Endodermal cell (in vitro differentiated cells): ENCODE data around the gene CD72. TPM values are rescaled to one million over a fixed set of nuclear protein-coding genes. Genes with fewer than 3 reads are reported as not detected.

Experiments
- DNase-seq: peaks from one replicate; pipeline ENCODE4 v3.0.0-alpha.2; 2017
- H3K27ac ChIP-seq: 2 replicates; pipeline ENCODE4 v1.5.1; 2013; ENCODE audit warnings: mild to moderate bottlenecking, low read depth, low read length, moderate library complexity
- H3K27me3 ChIP-seq: 2 replicates; pipeline ENCODE4 v1.6.1; 2013; ENCODE audit warnings: mild to moderate bottlenecking, low read length, moderate library complexity; ENCODE audit not compliant: insufficient read depth, control insufficient read depth, poor library complexity, severe bottlenecking
- H3K36me3 ChIP-seq: 2 replicates; pipeline ENCODE4 v1.7.0; 2013; ENCODE audit warnings: mild to moderate bottlenecking, low read length, moderate library complexity; ENCODE audit not compliant: control insufficient read depth, insufficient read depth
- H3K4me1 ChIP-seq: one replicate; pipeline ENCODE4 v1.7.0; 2013; ENCODE audit warnings: low read length; ENCODE audit not compliant: control insufficient read depth, insufficient read depth
- H3K4me3 ChIP-seq: 2 replicates; pipeline ENCODE4 v1.5.1; 2013; ENCODE audit warnings: mild to moderate bottlenecking, low read length, moderate library complexity
- H3K9ac ChIP-seq: 2 replicates; pipeline ENCODE4 v1.6.1; 2013; ENCODE audit warnings: mild to moderate bottlenecking, low read length, moderate library complexity; ENCODE audit not compliant: poor library complexity, severe bottlenecking; ENCODE audit errors: extremely low read depth
- H3K9me3 ChIP-seq: 2 replicates; pipeline ENCODE4 v1.6.1; 2013; ENCODE audit warnings: mild to moderate bottlenecking, low read length, moderate library complexity; ENCODE audit not compliant: control insufficient read depth
- H3K27ac Mint-ChIP-seq: 2 replicates; pipeline ENCODE4 v1.8.0; 2020; ENCODE audit warnings: mixed read lengths
- H3K27me3 Mint-ChIP-seq: 2 replicates; pipeline ENCODE4 v1.8.0; 2021; ENCODE audit warnings: mild to moderate bottlenecking, mixed read lengths; ENCODE audit not compliant: insufficient read depth
- H3K36me3 Mint-ChIP-seq: 2 replicates; pipeline ENCODE4 v1.8.0; 2020; ENCODE audit warnings: low read depth, mixed read lengths
- H3K4me1 Mint-ChIP-seq: 2 replicates; pipeline ENCODE4 v1.8.0; 2020; ENCODE audit warnings: mixed read lengths
- H3K4me3 Mint-ChIP-seq: 2 replicates; pipeline ENCODE4 v1.8.0; 2020; ENCODE audit warnings: mild to moderate bottlenecking, moderate library complexity, mixed read lengths
- H3K9me3 Mint-ChIP-seq: 2 replicates; pipeline ENCODE4 v1.8.0; 2020; ENCODE audit warnings: mild to moderate bottlenecking, mixed read lengths
- CTCF ChIP-seq: fragments of 200-600 bp; sonication (generic); conservative IDR thresholded peaks from 2 replicates; pipeline ENCODE4 v1.5.0; 2021; ENCODE audit warnings: antibody characterized with exemption, mild to moderate bottlenecking
- WGBS, 2 experiments: methylation state at CpG; one replicate each; pipeline versions ENCODE4 v1.1.5 to v1.1.7; 2013; ENCODE audit warnings: missing lambda C conversion rate in 2 of 2, mixed read lengths in 1 of 2; ENCODE audit not compliant: insufficient coverage in 1 of 2, insufficient read length in 1 of 2; 5-methylcytosine and 5-hydroxymethylcytosine counted together
- total RNA-seq, 2 donors: library from RNA; stranded (reverse); fragmentation: NEBNext Ultra II Directional in 1 of 2; extraction: Animal tissue kit (Norgen Biotek cat#: 25700) in 1 of 2; gene quantifications; 2 replicates in 1 of 2; 3 replicates in 1 of 2; pipeline ENCODE4 v1.2.1, GENCODE V29; 2021

CD72 gene
- total RNA-seq, 2 donors from 2014 or later: 2.4 to 6.9 TPM

- Mint-ChIP-seq H3K9me3 (no peaks in the 10 kb centered on the region), H3K27me3 (peaks cover 4% of the 10 kb centered on the region), H3K27ac (no peak overlapping the region), H3K36me3 (no peaks in the 10 kb centered on the region), H3K4me1 (no peaks in the 10 kb centered on the region), H3K4me3 (no peak overlapping the region)
- H3K27me3 ChIP-seq: no peaks in the 10 kb centered on the region
- 88 to 93% methylated on average over 3 to 6 of the region's 6 CpGs for WGBS, 2 experiments
- TF ChIP-seq CTCF: no peak
- no peaks in the 10 kb centered on the region for H3K9me3 ChIP-seq
- DNase-seq: no peak
- H3K4me3 ChIP-seq: no peak overlapping the region
- H3K36me3 ChIP-seq: no peaks in the 10 kb centered on the region
- H3K27ac ChIP-seq: no peak overlapping the region
- no peaks in the 10 kb centered on the region for H3K4me1 ChIP-seq
- no peak overlapping the region for H3K9ac ChIP-seq
These were observed 10.3 kb upstream of the CD72 start for GRCh38 chr9:35628389-35628991.

- no peaks in the 10 kb centered on the region for H3K9me3 ChIP-seq
- no peak overlapping the region for H3K4me3 ChIP-seq
- no peaks in the 10 kb centered on the region for H3K27me3 ChIP-seq
- no peaks in the 10 kb centered on the region for H3K4me1 ChIP-seq
- no peaks in the 10 kb centered on the region for H3K36me3 ChIP-seq
- no peak overlapping the region for H3K4me3 Mint-ChIP-seq
- peaks cover 4% of the 10 kb centered on the region for H3K27me3 Mint-ChIP-seq
- no peak for DNase-seq
- no peak overlapping the region for H3K9ac ChIP-seq
- TF ChIP-seq CTCF: no peak
- WGBS, 2 experiments: 93 to 95% methylated on average over 2 of the region's 2 CpGs
- H3K4me1 Mint-ChIP-seq: no peaks in the 10 kb centered on the region
- no peaks in the 10 kb centered on the region for H3K9me3 Mint-ChIP-seq
- no peaks in the 10 kb centered on the region for H3K36me3 Mint-ChIP-seq
- no peak overlapping the region for H3K27ac ChIP-seq
- no peak overlapping the region for H3K27ac Mint-ChIP-seq
These were observed 9.4 kb upstream of the CD72 start for GRCh38 chr9:35627575-35627974.

- H3K4me3 Mint-ChIP-seq: no peak overlapping the region
- H3K9me3 ChIP-seq: no peaks in the 10 kb centered on the region
- peaks cover 47% of the 10 kb centered on the region for H3K27me3 Mint-ChIP-seq
These were observed 1.6 kb upstream of the CD72 start for GRCh38 chr9:35619800-35620158.

More at GRCh38 chr9:35619800-35620158, 1.6 kb upstream of the CD72 start:
- no peaks in the 10 kb centered on the region for H3K36me3 ChIP-seq
- H3K36me3 Mint-ChIP-seq: no peaks in the 10 kb centered on the region
- peaks cover 32% of the 10 kb centered on the region for H3K27me3 ChIP-seq
- TF ChIP-seq CTCF: no peak
- no peak overlapping the region for H3K4me3 ChIP-seq
- no peaks in the 10 kb centered on the region for H3K4me1 ChIP-seq
- no peak for DNase-seq
- no peak overlapping the region for H3K27ac ChIP-seq
- no peak overlapping the region for H3K27ac Mint-ChIP-seq
- peaks cover 12% of the 10 kb centered on the region for H3K4me1 Mint-ChIP-seq
- H3K9ac ChIP-seq: no peak overlapping the region
- 83 to 100% methylated on average over 2 of the region's 2 CpGs for WGBS, 2 experiments
- H3K9me3 Mint-ChIP-seq: no peaks in the 10 kb centered on the region
